ENCODE data around the gene TDRD10.
A peak's percentile ranks its signal among the peaks of the same experiment; 100 is the strongest.
"Not testable (repeated sequence)": the region's sequence is repeated elsewhere in the genome, so short reads cannot be mapped to it uniquely, and the experiment has no call there.

TDRD10 gene

DNA sequence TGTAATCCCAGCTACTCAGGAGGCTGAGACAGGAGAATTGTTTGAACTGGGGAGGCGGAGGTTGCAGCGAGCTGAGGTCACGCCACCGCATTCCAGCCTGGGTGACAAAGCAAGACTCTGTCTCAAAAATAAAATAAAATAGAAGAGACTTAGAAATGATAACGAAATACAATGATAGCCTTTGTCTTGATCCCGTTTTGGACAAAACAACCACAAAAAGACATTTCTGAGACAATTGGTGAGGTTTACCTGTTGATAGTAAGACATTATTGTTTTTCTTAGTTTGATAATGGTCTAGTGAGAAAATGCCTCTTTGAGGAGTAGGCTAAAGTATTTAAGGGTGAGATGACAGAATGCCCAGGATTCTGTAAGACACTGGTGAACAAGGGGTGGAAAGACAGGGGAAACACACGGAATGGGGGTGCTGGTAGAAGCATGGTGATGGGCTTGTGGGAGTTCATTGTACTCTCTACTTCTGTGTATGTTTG lies 12.1 kb downstream of the TDRD10 start:
- no peak for DNase-seq (ENCODE audit: low read depth in 2 of 2)

DNA sequence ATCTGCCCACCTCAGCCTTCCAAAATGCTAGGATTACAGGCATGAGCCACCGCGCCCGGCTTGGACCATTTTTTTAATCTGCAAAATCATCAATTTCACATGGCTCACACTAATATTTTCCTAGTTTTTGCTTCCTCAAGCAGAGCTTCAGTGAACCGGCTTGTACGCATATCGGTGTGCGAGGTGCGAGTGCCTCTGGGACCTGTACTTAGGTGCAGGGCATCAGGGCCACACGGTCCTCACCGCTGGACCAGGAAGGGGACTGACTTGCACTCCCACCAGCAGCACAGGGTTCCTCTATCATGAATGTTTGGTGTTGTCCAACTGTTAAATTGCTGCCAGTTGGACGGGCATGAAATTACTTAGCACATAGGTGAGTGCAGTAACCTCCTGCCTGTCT lies 15.6 kb downstream of the TDRD10 start:
- no peak for DNase-seq (ENCODE audit: low read depth in 2 of 2)

DNA sequence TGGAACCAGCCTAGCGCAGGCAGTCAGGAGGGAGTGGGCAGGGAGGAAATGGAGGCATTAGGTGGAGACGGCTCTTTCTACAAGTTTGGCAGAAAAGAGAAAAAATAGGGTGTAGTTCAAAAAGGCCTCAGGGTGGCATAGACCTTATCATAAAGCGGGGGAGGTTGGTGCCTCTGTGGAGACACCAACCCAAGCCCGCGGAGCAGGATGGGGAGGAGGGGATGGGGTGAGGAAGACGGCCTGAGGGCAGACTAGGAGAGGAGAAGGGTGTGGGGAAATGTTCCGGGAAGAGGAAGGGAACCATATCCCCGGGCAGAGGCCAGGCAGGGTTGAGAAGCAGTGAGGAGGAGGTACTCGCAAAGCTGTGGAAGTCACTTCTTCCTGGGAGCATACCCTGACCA lies 17.6 kb downstream of the TDRD10 start:
- no peak for DNase-seq (ENCODE audit: low read depth in 2 of 2)

DNA sequence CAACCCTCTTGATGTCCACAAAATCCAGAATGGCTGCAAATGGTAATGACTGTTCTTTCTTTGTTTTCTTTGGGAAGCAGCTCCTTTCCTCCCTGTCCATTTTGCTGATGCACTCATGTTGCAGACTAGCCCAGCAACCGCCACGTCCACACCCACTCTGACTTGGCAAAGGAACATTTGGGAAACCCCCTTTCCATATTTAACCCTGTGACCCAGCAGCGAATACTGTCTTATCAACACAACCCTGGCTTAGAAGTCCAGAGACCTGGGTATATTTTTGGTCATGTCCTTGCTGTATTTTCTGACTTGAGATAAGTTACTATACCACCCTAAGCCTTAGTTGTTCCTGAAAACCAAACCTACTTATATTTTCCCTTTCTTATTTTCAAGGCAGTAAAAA lies 18.3 kb downstream of the TDRD10 start:
- no peak for DNase-seq (ENCODE audit: low read depth in 2 of 2)

DNA sequence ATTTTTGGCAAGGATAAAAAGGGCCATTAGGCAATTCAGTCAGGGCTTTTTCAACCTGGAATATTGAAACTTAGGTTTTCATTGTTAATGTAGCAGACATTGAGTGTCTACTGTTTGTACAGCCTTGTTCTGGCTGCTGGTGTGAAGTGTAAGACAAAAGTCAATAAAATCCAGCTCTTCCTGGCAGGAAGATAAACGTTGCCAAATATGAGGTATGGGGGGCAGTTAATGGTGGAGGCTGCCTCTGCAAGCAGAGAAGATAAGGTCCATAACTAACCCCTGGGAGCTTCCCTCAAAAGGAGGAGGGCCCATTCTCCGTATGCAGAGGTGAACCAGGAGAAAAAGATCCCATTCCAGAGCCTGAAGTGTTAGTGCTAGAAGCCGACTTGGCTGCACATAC lies 19.7 kb downstream of the TDRD10 start:
- no peak for DNase-seq (ENCODE audit: low read depth in 2 of 2)

DNA sequence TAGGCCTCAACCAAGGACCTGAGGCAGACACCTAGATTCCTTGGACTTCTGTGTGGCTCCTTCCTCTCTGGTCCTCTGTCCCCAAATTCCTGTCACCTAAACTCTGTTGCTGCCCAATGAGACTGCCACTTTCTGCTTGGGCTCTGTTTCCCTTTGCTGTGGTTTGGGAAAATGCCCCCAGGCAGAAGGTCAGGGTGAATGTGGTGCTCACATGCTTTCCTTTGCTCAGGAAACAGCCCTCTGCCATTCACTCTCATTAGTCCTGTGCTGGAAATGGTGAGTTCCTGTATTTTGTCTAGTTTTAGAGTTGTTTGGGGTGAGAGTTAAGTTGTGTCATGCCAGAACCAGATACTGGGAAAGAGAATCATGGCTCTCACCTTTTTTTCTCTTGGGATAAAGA lies 22.9 kb downstream of the TDRD10 start:
- no peak for DNase-seq (ENCODE audit: low read depth in 2 of 2)

DNA sequence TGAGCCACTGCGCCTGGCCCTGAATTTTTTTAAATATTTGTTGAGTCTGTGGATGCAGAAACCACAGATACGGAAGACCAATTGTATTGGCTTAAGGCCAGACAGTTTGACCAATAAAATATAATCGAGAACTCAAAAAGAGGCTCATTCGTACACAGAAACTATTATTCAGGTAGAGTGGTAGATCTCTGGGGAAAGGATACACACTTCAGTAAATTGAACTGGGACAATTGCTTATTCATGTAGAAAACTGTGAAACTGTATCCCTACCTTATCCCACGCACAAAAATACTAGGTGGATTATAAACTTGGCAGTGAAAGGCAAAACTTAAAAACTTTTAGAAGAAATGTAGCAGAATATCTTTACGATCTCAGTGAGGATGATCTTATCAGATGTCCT lies 25.2 kb downstream of the TDRD10 start:
- DNase-seq (ENCODE audit: low read depth in 2 of 2) = no peak

DNA sequence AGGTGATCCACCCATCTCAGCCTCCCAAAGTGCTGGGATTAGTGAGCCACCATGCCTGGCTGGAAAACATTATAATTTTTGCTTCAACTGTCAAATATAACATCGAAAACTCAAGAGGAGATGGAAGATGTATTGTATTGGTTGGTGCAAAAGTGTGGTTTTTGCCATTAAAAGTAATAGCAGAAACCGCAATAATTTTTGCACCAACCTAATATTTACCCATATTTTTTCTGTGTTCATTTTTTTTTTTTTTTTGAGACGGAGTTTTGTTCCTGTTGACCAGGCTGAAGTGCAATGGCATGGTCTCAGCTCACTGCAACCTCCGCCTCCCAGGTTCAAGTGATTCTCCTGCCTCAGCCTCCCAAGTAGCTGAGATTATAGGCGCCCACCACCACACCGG lies 27.3 kb downstream of the TDRD10 start:
- DNase-seq (ENCODE audit: low read depth in 2 of 2) = no peak

DNA sequence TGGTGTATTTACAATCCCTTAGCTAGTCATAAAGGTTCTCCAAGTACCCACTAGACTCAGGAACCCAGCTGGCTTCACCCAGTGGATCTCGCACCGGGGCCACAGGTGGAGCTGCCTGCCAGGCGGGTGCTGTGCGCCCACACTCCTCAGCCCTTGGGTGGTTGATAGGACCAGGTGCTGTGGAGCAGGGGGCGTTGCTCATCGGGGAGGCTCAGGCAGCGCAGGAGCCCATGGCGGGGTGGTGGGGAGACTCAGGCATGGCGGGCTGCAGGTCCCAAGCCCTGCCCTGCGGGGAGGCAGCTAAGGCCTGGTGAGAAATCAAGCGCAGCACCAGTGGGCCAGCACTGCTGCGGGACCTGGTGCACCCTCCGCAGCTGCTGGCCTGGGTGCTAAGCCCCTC lies 29.9 kb downstream of the TDRD10 start:
- DNase-seq (ENCODE audit: low read depth in 2 of 2) = not testable (repeated sequence)

DNA sequence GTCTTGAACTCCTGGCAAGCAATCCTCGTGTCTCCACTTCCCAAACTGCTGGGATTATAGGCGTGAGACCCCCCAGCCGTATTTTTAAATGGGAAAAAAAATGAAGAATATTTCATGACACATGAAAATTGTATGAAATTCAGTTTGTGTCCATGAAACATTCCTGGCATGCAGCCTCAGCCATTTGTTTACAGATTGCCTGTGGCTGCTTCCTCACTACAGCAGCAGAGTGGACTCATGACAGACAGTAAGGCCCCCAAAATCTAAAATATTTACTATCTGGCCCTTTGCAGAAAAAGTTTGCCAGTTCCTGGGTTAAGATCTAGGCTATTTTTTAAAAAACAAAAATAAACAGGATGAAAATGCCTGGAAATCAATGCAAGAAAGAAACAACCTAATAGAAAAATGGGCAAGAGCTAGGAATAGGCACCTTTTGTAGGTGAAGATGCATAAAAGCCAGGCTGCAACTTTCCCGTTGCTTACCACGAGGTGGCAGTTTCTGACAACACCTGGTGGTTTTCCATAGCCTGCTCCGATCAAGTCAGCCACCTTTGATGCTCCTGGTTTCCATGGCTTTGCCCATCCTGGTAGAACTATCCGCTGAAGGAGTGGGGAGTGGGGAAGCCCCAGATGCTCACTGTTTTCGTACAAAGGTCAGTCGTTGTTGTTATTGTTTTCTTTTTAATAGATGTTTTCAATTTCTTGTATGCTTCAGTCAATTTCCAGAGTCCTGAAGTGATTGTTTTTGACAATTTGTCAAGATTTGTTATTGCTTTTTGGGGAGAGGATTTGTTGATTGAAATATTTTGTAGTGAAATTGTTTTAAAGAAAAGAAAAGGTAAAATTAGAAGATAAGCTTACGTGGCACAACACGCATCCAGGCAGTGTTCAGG lies 32.2 kb downstream of the TDRD10 start:
- DNase-seq (ENCODE audit: low read depth in 2 of 2) = no peak

DNA sequence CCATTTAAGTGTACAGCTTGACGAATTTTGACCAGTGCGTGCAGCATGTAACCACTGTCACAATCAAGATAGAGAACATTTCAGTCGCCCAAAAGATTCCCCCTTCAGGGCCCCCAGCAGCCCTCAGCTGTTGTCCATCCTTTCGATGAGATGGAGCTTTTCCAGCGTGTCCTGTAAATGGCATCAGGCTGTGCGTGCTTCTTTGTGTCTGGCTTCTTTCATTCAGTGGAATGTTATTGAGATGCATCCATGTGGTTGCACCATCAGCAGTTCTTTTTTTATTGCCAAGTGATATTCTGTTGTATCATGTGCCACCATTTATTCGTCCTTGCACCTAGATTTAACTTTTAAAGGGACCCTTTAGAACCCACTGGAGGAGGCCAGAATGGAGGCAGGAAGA lies 34.6 kb downstream of the TDRD10 start:
- DNase-seq (ENCODE audit: low read depth in 2 of 2) = no peak

DNA sequence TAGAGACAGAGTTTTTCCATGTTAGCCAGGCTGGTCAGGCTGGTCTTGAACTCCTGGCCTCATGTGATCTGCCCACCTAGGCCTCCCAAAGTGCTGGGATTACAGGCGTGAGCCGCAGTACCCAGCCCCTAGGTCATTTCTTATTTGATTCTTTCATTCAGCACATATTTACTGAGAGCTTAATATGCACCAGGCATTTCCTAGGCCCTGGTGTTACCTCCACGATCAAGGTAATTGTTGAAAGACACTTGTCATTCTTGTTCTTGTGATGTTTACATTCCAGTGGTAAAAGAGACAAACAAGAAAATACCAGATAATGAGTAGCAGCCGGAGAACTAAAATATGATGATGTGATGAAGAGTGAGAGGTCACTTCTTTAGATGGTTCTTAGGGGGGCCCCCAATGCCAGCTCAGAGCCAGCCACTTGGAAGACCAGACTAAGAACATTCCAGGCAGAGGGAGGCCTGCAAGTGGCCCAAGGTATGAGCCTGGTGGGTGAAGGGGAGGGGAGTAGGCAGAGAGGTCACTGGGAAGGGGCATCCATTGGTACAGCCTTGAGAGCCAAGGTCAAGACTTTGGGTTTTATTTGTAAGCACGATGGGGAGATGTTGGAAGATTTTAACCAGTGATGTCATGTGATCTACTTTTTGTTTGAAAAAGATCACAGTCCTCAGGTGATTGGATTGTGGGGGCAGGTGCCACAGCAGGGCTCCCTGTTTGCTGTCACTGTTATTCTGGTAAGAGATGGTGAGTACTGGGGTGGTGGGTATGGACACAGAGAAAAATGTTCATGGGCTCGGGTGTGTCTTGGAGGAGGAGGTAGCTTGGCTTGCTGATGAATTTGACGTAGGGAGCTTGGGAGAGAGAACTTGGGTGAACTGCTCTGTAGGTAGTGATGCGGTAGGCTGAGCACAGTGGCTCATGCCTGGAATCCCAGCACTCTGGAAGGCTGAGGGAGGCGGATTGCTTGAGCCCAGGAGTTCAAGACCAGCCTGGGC lies 37.8 kb downstream of the TDRD10 start:
- DNase-seq (ENCODE audit: low read depth in 2 of 2) = no peak

DNA sequence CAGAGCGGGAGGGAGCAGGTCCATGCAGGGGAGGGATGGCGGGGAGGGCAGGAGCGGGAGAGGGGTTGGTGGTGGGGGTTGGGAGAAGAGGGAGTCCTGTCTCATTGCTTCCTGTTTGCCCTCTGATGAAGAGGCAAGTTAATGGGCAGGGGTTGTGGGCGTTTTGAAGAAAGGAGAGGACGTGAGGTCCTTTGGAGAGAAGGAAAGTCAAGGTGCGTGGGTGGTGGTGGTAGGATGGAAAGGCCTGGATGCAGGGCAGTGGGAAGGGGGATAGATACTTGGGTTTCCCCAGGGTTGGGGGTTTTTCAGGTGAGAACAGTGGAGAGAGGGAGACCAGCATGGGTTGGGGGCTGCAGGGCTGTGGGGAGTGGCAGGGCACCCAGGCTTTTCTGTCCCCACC lies 39.2 kb downstream of the TDRD10 start:
- DNase-seq (ENCODE audit: low read depth in 2 of 2) = no peak

DNA sequence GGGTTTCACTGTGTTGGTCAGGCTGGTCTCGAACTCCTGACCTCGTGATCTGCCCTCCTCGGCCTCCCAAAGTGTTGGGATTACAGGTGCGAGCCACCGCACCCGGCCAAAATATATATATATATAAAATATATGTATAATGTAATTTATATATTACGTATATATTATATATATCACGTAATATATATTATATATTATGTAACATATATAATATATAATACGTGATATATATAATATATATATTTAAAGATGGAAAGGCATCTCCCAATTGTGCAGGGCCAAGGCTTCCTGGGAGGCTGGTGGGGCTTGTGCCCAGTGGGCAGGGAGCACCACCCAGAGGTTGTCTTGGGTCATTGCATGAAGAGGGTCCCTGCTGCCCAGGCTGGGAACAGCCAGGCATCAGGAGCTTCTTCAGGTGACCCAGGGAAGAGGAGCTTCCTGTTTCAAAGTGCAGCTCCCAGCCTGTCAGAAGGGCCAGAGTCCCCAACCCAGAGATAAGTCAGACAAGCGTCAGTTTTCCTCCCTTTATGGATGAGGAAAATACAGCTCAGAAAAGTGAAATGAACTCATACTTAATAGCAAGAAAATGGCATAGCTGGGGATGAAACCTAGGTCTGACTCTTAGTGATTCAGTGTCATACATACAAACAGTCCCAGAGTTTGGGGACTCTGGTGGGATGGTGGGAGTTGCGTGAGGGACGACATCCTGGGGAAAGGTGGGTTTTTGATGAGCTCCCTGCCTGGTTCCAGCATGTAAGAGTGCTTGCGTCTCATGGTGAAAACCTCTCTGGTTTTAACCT lies 44.4 kb downstream of the TDRD10 start:
- DNase-seq (ENCODE audit: low read depth in 2 of 2) = peak; percentile 10 to 30

DNA sequence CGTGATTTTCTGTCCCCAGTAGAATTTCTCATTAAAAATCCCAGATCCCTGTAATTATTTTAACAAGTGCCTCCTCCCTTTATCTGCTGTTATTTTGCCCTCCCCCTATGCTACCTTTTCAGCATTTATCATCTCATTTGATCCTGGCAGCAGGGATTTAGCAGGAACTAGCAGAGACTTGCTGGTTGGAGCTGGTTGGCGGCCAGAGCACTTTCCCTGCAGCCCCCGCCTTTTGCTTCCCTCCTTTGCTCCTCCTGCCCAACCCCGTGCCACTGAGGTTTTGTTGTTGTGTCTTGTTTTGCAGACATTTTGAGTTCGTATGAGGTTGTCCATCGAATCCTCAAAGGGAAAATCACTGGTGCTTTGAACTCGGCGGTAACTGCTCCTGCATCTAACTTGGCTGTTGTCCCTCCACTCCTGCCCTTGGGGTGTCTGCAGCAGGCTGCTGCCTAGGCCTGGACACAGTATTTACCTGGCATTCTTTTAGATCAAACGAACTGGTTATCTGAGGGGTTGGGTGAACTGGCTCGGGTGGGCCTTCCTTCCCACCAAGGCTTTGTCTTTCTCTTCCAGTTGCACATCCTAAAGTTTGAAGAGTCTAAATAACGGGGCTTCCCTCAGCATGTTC lies 45.2 kb downstream of the TDRD10 start:
- DNase-seq (ENCODE audit: low read depth in 2 of 2) = no peak

DNA sequence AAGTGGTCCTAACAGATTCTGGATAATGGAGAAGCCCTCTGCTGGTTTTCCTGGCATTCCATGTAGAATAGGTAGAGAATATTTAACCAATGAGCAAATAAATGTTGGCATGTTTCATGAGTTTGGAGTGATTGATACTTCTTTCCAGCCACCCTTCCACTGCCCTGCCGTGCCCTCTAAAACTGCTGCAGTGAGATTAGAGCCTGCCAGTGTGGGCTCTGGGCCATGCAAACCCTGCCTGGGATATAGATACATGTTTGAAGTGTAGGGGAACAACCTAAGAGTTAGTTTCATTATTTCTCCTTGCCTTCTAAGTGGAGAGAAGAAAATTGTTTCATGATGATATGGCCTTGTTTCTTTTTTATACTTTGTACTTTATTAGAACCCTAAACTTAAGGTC lies 46.0 kb downstream of the TDRD10 start:
- no peak for DNase-seq (ENCODE audit: low read depth in 2 of 2)

DNA sequence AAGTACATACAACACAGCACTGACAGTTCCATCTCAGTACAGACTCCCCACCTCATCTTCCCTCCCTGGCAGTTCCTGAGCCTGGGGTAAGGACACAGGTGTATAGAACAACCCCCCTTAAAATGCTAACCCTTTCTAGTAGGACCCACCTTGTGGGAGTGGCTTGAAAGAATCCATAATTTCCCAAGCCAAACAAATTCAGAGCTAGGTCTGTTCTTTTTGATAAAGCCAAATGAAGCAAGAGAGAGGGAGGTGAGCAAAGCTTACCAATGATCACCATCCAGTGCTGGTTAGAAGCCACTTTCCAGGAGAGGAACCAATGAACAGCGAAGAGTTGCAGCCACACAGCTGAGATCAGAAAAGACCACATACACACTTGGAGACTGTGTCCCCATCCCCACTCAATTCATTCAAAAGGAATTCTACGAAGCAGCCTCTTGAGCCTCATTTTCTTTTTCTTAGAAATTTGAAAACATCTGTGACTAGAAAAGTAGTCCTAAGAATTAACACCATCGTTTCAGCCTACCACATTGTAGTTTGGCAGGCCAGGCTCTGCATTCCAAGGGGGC lies 47.3 kb downstream of the TDRD10 start:
- no peak for DNase-seq (ENCODE audit: low read depth in 2 of 2)

DNA sequence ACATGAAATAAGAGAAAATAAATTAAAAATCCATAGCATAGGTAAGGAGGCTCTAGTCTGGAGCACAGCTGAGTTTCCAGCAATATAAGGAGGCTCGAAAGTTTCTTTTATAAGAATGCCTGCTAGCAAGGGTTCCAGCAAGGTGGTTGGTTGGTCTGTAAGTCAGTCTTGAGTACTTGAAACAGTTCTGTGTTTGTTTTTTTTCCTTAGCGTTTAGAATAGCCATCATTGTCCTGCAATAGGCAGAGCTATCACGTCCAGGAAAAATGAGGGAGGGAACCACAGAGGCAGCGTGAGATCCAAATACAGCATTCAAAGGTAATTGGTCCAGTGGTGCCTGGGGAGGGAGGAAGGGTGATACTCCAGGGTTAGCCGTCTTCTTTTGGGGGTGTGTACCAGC lies 48.1 kb downstream of the TDRD10 start:
- no peak for DNase-seq (ENCODE audit: low read depth in 2 of 2)

DNA sequence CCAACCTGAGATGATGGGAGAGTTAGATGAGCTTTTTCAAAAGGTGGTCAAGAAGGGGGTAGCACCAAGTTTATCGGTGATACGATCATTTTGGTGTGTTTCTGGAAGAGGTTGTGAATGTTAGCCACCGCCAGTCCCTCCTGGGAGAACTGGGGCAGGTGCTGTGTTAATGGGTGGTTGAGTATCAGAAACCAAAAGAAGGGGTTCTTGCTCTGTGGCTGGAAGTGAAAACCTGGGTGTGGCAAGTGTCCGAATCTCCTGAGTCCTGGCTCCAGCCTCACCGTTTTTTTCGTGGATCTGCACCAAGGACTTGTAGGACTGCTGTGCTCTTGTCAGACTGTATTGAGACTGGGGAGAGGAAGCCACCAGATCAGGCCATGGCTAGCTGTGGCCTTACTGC lies 48.6 kb downstream of the TDRD10 start:
- no peak for DNase-seq (ENCODE audit: low read depth in 2 of 2)

DNA sequence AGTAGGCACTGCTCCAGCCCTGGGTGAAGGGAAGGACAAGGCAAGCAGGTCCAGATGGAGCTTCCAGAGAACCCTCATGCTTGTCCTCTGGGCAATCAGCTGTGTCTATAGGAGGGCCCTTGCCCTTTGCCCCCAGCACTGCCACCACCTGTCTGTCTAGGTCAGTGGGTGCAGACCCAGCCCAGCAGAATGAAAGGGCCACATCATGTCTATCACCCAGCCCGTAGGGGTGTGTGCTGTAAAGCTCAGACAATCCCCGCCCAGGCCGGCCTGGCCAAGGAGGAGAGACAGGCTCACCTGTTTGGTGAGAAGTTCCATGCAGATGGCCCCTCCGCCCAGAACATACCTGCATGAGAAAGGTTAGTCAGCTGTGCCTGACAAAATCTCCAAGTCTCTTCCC lies 49.5 kb downstream of the TDRD10 start:
- DNase-seq (ENCODE audit: low read depth in 2 of 2) = no peak

DNA sequence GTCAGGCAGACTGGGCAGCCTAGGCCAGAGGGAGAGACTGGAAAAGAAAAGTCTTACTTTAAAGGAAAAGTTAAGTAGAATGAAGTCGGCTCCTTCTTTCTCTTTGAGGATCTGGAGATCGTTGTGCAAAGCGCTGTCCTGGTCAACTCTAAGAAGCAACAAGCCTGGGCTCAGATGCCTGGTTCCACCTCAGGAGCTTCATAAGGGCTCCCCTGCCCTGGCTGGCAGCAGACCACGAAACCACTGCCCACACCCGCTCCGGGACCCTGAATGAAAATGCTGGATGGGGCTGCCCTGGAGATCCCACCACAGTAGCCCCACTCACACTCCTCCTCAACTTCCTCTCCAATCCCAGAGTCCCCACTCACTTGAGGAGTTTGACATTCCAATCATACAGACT lies 50.0 kb downstream of the TDRD10 start:
- DNase-seq (ENCODE audit: low read depth in 2 of 2) = no peak

Measured in stimulated activated CD8-positive, alpha-beta memory T cell treated with anti-CD3 and anti-CD28 coated beads, Interleukin-2, amount 100 ng/mL, for 1 hour (primary cell).